Activated CD4-positive, alpha-beta T cell treated with anti-CD3 and anti-CD28 coated beads, Interleukin-2, Interleukin-6, amounts not matched to agents 100 ng/mL and 50 ng/mL, durations not matched to agents 16 hours and 8 hours (primary cell): Measurements from ENCODE around the gene TNIK.
"Not testable (repeated sequence)": the region's sequence is repeated elsewhere in the genome, so short reads cannot be mapped to it uniquely, and the experiment has no call there.

Experiments used
- DNase-seq: peaks from one replicate; pipeline ENCODE4 v3.0.0-alpha.2; 2020

TNIK gene

GRCh38 chr3:171468296-171468906, 8.2 kb upstream of the TNIK start:
- DNase-seq: no peak

GRCh38 chr3:171465763-171466162, 5.6 kb upstream of the TNIK start:
- DNase-seq: peak; percentile 16

- no peak for DNase-seq
These were observed 4.3 kb upstream of the TNIK start for GRCh38 chr3:171464462-171464861.

- DNase-seq: peak; percentile 33
These were observed 2.0 kb upstream of the TNIK start for GRCh38 chr3:171462224-171462623.

GRCh38 chr3:171461525-171461917, 1.3 kb upstream of the TNIK start:
- no peak for DNase-seq

GRCh38 chr3:171460725-171461524, 720 bp upstream of the TNIK start:
- DNase-seq: peak; percentile 54

GRCh38 chr3:171459137-171459941, 866 bp downstream of the TNIK start:
- DNase-seq: peak; percentile 60

- no peak for DNase-seq
These were observed 1.4 kb downstream of the TNIK start for GRCh38 chr3:171458864-171459136.

- peak; percentile 53 for DNase-seq
These were observed 1.9 kb downstream of the TNIK start for GRCh38 chr3:171458071-171458863.

GRCh38 chr3:171457607-171458061, 2.6 kb downstream of the TNIK start:
- DNase-seq: peak; percentile 23

GRCh38 chr3:171456765-171457606, 3.2 kb downstream of the TNIK start:
- no peak for DNase-seq

- peak; percentile 28 for DNase-seq
These were observed 4.3 kb downstream of the TNIK start for GRCh38 chr3:171455603-171456550.

GRCh38 chr3:171454041-171454440, 6.2 kb downstream of the TNIK start:
- DNase-seq: no peak

- no peak for DNase-seq
These were observed 6.9 kb downstream of the TNIK start for GRCh38 chr3:171453180-171453886.

- DNase-seq: no peak
These were observed 7.9 kb downstream of the TNIK start for GRCh38 chr3:171452328-171452727.

GRCh38 chr3:171451915-171452314, 8.3 kb downstream of the TNIK start:
- DNase-seq: no peak

GRCh38 chr3:171447579-171447891, 12.7 kb downstream of the TNIK start:
- not testable (repeated sequence) for DNase-seq

GRCh38 chr3:171446801-171447578, 13.2 kb downstream of the TNIK start:
- DNase-seq: no peak

- no peak for DNase-seq
These were observed 13.9 kb downstream of the TNIK start for GRCh38 chr3:171446301-171446700.
